Measurements from ENCODE around the gene DLEC1. TPM values are rescaled to one million over a fixed set of nuclear protein-coding genes. Genes with fewer than 3 reads are reported as not detected.

DLEC1 gene
- total and polyA plus RNA-seq, 2 experiments from 2014 or later: 0.31 to 0.66 TPM

DNA sequence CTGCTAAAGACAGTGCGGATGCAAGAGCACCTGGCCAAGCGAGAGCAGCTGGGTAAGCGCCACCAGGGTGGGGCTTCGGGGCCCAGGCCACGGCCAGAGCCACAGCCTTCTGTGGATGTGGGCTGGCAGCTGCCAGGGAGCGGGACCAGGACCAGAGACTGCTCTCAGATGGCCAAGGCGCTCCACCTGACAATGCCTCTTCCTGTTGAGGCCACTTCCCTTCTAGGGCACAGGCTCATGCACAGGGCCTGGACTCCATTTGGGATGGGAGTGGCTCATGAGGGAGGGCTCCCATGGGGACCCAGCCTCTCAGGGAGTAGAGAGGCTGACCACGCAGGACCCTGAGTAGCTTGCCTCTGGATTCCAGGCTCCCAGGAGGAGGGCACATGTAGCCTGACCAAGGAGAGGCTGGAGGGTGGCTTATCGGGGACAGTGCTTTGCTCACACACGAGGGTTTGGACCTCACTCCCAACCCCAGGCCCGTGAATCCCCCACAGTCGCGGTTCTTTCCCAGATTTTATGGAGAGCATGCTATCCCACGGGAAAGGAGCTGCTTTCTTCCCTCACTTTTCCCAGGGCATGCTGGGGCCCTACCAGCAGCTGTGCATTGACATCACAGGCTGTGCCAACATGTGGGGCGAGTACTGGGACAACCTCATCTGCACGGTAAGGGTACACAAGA, 72.8 kb downstream of the DLEC1 start:
- H3K27me3 Mint-ChIP-seq (ENCODE audit: insufficient read depth, low read depth, poor library complexity): peaks cover 16% of the 10 kb centered on the region
- H2AFZ ChIP-seq: no peak overlapping the region
- no peaks in the 10 kb centered on the region; the same call in 1 of the 2 replicates for H4K20me1 ChIP-seq (replicated peaks; ENCODE audit: insufficient read depth)
- no peaks in the 10 kb centered on the region for H3K36me3 Mint-ChIP-seq (ENCODE audit: low read depth)
- H3F3A ChIP-seq (replicated peaks; ENCODE audit: low read depth): no peaks in the 10 kb centered on the region
- H3K4me2 ChIP-seq: no peak overlapping the region
- ATAC-seq (no peak), DNase-seq (ENCODE audit: low spot score) (no peak)
- no peaks in the 10 kb centered on the region for H3K4me1 Mint-ChIP-seq
- no peak for TF ChIP-seq EZH2 (IDR thresholded peaks at IDR 0.05; ENCODE audit: low read depth, unreplicated experiment)
- no peak for TF ChIP-seq ZNF331 (CRISPR knock-in tag; IDR thresholded peaks at IDR 0.05; ENCODE audit: low read depth)
- no peak for TF ChIP-seq CREB1 (CRISPR knock-in tag; IDR thresholded peaks at IDR 0.05; ENCODE audit: low read depth)
- TF ChIP-seq, protein P1, sequence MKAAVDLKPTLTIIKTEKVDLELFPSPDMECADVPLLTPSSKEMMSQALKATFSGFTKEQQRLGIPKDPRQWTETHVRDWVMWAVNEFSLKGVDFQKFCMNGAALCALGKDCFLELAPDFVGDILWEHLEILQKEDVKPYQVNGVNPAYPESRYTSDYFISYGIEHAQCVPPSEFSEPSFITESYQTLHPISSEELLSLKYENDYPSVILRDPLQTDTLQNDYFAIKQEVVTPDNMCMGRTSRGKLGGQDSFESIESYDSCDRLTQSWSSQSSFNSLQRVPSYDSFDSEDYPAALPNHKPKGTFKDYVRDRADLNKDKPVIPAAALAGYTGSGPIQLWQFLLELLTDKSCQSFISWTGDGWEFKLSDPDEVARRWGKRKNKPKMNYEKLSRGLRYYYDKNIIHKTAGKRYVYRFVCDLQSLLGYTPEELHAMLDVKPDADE (IDR thresholded peaks at IDR 0.05): no peak
- TF ChIP-seq, protein P2, sequence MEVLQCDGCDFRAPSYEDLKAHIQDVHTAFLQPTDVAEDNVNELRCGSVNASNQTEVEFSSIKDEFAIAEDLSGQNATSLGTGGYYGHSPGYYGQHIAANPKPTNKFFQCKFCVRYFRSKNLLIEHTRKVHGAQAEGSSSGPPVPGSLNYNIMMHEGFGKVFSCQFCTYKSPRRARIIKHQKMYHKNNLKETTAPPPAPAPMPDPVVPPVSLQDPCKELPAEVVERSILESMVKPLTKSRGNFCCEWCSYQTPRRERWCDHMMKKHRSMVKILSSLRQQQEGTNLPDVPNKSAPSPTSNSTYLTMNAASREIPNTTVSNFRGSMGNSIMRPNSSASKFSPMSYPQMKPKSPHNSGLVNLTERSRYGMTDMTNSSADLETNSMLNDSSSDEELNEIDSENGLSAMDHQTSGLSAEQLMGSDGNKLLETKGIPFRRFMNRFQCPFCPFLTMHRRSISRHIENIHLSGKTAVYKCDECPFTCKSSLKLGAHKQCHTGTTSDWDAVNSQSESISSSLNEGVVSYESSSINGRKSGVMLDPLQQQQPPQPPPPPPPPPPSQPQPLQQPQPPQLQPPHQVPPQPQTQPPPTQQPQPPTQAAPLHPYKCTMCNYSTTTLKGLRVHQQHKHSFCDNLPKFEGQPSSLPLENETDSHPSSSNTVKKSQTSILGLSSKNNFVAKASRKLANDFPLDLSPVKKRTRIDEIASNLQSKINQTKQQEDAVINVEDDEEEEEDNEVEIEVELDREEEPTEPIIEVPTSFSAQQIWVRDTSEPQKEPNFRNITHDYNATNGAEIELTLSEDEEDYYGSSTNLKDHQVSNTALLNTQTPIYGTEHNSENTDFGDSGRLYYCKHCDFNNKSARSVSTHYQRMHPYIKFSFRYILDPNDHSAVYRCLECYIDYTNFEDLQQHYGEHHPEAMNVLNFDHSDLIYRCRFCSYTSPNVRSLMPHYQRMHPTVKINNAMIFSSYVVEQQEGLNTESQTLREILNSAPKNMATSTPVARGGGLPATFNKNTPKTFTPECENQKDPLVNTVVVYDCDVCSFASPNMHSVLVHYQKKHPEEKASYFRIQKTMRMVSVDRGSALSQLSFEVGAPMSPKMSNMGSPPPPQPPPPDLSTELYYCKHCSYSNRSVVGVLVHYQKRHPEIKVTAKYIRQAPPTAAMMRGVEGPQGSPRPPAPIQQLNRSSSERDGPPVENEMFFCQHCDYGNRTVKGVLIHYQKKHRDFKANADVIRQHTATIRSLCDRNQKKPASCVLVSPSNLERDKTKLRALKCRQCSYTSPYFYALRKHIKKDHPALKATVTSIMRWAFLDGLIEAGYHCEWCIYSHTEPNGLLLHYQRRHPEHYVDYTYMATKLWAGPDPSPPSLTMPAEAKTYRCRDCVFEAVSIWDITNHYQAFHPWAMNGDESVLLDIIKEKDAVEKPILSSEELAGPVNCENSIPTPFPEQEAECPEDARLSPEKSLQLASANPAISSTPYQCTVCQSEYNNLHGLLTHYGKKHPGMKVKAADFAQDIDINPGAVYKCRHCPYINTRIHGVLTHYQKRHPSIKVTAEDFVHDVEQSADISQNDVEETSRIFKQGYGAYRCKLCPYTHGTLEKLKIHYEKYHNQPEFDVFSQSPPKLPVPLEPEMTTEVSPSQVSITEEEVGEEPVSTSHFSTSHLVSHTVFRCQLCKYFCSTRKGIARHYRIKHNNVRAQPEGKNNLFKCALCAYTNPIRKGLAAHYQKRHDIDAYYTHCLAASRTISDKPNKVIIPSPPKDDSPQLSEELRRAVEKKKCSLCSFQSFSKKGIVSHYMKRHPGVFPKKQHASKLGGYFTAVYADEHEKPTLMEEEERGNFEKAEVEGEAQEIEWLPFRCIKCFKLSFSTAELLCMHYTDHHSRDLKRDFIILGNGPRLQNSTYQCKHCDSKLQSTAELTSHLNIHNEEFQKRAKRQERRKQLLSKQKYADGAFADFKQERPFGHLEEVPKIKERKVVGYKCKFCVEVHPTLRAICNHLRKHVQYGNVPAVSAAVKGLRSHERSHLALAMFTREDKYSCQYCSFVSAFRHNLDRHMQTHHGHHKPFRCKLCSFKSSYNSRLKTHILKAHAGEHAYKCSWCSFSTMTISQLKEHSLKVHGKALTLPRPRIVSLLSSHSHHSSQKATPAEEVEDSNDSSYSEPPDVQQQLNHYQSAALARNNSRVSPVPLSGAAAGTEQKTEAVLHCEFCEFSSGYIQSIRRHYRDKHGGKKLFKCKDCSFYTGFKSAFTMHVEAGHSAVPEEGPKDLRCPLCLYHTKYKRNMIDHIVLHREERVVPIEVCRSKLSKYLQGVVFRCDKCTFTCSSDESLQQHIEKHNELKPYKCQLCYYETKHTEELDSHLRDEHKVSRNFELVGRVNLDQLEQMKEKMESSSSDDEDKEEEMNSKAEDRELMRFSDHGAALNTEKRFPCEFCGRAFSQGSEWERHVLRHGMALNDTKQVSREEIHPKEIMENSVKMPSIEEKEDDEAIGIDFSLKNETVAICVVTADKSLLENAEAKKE (CRISPR knock-in tag; IDR thresholded peaks at IDR 0.05): no peak
- TF ChIP-seq, protein P3, sequence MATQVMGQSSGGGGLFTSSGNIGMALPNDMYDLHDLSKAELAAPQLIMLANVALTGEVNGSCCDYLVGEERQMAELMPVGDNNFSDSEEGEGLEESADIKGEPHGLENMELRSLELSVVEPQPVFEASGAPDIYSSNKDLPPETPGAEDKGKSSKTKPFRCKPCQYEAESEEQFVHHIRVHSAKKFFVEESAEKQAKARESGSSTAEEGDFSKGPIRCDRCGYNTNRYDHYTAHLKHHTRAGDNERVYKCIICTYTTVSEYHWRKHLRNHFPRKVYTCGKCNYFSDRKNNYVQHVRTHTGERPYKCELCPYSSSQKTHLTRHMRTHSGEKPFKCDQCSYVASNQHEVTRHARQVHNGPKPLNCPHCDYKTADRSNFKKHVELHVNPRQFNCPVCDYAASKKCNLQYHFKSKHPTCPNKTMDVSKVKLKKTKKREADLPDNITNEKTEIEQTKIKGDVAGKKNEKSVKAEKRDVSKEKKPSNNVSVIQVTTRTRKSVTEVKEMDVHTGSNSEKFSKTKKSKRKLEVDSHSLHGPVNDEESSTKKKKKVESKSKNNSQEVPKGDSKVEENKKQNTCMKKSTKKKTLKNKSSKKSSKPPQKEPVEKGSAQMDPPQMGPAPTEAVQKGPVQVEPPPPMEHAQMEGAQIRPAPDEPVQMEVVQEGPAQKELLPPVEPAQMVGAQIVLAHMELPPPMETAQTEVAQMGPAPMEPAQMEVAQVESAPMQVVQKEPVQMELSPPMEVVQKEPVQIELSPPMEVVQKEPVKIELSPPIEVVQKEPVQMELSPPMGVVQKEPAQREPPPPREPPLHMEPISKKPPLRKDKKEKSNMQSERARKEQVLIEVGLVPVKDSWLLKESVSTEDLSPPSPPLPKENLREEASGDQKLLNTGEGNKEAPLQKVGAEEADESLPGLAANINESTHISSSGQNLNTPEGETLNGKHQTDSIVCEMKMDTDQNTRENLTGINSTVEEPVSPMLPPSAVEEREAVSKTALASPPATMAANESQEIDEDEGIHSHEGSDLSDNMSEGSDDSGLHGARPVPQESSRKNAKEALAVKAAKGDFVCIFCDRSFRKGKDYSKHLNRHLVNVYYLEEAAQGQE (IDR thresholded peaks at IDR 0.05; ENCODE audit: unreplicated experiment): no peak
- no peaks in the 10 kb centered on the region for H3K9me3 Mint-ChIP-seq
- no peak overlapping the region for H3K4me3 Mint-ChIP-seq
- no peaks in the 10 kb centered on the region for H3K36me3 ChIP-seq (ENCODE audit: insufficient read depth)
- no peak overlapping the region for H3K27ac ChIP-seq (ENCODE audit: low read depth)
- no peak overlapping the region for H3K27ac Mint-ChIP-seq
- H3K9me2 ChIP-seq (ENCODE audit: insufficient read depth): no peaks in the 10 kb centered on the region
- no peaks in the 10 kb centered on the region for H3K27me3 ChIP-seq (ENCODE audit: insufficient read depth)
- H3K4me1 ChIP-seq (ENCODE audit: insufficient read depth): no peaks in the 10 kb centered on the region
- H3K79me2 ChIP-seq (replicated peaks; ENCODE audit: insufficient read depth): no peaks in the 10 kb centered on the region
- no peak overlapping the region for H3K4me3 ChIP-seq

Measured in GM23338 (cell line).